GM19455 (cell line): ENCODE measurements around the gene DOK5.

Experiments
- ATAC-seq: cut with Tn5 transposase; IDR thresholded peaks from one replicate; pipeline ENCODE4 v1.9.1; 2021; ENCODE audit not compliant: unreplicated experiment

The DOK5 gene

DNA sequence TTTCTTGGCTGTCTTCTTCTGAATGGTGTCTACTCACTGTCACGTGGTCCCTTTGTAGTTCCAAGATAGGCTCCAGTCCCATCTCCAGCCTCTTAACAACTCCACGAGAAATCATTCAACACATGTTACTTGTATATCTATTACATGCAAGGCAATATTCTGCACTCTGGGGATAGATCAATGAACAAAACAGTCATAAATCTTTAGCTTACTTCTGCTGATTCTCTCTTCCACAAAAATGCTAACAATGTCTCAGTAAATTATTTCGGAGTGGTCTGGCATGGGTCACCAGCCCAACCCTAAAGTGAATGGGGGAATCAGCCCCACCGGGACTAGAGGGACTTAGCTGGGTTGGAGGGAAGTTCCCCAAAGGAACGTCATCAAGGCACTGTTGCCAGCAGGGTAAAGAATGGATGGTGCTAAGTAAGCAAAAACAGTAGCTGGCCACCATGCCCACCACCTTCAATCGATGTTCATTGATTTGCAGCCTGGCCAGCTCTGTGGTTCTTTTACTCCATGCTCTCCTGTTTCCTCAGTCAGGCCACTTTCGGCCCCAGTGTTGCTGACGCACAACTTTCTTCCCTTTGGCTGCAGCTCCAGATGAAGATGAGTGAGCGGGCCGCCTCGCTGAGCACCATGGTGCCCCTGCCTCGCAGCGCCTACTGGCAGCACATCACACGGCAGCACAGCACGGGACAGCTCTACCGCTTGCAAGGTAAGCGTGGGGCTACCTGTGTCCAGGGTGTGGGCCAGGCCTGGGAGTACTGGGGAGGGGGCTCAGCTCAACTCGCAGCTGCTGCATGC lies 167.7 kb downstream of the DOK5 start:
- ATAC-seq = no peak

DNA sequence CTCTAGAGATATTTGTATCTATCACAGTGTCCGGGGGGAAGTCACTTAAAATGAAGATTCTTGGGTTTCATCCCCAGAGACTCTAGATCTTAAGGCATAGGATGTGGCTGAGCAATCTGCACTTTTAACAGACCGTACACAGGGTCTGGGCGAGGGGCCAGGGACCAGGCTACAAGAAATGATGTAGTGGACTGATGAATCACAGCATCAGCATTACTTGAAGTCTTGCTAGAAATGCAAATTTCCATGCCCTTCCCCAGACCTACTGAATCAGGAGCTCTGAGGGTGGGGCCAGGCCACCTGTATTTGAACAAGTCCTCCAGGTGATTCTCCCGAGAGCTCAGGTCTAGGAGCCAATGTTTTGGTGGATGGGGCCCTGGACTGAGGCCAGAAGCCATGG lies 168.4 kb downstream of the DOK5 start:
- no peak for ATAC-seq

DNA sequence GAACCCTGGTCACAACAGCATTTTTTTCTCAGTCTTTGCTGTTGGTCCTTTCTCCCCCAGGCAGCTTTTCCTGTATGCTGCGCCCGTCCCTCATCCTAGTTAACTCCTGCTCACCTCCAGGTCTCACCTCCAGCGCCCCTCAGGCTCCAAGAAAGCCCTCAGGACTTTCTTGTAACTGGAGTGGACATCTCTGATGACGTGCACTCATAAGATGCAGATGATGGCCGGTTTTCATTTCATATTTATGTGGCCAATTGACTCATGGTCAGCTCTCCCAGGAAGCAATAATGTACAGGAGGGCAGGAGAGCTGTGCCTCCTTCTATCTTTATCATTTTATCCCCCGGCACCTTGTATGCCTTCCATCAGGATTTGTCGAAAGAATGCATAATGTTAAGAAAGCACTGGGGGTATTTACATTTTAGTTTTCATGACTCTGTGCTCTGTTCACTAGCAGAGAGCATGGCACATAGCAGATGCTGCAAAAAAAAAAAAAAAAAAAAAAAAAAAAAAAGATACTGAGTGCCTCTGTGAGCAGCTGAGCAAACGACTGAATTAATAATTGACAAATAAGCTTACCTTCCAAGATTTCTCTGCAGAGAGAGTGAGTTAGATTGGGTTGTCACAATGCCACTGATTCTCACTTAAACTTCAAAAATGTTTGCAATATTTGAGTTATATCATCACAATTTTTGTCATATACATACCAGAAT lies 170.2 kb downstream of the DOK5 start:
- ATAC-seq = no peak

DNA sequence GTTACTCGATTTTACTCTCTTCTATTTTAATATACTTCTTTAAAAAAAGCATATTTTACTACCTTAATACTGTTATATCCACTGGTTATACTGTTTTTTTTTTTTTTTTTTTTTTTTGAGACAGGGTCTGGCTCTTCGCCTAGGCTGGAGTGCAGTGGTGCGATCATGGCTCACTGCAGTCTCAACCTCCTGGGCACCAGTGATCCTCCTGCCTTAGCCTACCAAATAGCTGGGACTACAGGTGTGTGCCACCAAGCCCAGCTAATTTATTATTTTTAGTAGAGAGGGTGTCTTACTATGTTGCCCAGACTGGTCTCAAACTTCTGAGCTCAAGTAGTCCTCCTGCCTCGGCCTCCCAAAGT lies 170.7 kb downstream of the DOK5 start:
- no peak for ATAC-seq

DNA sequence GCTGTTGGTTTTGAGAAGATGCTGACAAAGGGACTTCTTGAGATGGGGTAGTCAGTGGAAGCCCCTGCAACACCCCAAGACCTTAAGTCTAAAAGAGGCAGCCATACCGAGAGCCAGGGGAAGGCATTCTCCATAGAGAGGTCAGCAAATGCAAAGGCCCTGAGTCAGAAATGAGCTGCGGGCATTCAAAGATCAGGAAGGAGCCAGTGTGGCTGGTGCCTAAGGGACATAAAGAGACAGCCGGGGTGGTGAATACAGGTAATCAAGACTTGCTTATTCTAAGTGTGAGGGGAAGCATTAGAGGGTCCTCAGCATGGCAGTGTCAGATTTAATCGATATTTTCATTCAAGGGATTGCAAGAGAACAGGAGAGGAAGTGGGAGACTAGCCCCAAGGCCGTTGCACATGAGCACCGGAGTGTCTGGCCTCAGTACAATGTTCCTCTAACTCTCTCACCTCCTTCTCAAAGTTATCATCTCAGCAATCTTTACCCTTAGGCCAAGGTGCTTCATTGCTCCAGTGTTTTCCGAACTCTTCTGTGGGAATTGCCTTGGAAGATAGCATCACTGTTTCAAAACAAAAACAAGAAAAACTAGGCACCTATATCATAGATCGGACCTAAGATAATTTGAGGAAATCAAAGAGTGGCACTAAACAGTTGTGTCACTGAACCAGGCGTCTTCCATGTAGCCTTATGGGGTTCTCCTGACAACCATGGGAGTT lies 173.2 kb downstream of the DOK5 start:
- no peak for ATAC-seq

DNA sequence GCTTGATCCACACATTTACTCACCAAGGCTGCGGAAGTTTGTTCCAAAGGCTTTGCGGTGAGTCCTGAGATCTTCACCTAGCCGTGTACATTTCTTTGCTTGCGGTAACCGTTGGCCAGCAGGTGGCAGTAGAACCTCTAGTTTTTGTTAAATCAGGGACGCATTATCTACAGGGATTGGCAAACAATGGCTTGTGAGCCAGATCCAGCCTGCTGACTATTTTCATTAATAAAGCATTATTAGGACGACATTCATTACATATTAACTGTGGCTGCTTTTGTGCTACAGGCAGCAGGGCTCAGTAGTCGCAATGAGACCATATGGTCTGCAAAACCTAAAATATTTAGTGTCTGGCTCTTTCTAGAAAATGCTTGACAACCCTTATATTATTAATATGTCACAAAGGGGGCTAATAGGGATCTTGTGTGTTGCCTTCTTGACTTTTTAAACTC lies 174.1 kb downstream of the DOK5 start:
- no peak for ATAC-seq

DNA sequence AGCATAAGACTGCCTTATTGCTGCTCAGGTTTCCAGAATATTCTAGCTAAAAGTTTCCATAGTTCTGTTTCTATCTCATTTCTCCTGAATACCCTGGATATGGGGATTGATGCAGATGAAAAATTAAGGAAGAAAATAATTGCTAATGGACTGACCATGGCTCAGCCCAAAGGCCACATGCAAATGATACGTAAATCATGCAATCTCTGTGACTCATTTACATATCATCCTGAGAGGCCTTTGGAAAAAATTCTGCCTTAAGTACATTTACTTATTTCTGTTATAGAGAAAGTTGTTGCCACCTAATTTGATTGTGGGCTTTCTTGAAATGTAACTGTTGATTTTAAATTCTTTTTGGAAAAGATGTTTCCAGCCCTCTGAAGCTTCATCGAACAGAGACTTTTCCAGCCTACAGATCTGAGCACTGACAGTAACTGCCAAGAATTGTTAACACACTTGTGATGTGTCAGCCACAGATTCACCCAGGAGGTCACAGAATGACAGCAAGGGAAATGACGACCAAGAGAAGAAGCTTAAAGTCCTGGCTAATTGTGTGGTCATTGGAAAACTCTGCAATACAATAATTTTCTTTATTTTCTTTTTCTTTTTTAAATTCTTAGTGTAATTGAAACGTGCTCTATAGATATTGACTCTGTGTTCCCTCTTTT lies 174.8 kb downstream of the DOK5 start:
- no peak for ATAC-seq

DNA sequence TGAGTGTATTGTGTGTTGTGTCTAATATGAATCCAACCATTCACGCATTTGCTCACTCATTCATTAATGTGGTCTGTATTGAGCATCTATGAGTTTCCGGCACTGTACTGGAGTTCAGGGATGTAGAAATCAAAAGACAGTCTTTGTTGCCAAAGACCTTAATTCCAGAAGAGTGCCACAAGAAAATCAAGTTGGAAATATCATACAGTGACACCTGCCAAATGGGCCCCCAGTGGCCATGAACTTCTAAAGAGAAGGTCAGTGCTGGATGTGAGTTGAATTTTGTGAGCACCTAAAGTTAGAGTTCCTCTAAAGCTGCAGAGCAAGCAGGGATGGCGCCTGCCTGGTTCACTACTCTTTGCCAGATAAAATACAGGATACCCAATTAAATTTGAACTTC lies 175.9 kb downstream of the DOK5 start:
- no peak for ATAC-seq

DNA sequence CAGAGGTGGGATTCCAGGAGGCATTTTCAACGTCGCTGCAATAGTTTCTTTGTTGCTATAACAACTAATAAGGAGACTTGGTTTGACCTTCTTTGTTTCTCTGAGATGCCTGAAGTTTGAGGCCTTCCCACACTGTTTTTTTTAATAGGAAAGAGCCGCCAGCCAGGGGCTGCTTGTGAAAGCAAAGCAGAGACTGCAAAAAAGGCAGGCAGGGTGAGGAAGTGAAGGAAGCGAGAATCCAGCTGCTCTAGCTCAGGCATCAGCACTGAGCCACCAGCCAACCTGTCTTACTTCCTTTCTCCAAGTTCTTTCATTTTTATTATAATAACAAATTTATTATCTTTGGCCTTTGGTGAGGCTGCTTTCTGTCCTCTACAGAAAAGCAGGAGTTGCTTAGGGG lies 179.1 kb downstream of the DOK5 start:
- no peak for ATAC-seq

DNA sequence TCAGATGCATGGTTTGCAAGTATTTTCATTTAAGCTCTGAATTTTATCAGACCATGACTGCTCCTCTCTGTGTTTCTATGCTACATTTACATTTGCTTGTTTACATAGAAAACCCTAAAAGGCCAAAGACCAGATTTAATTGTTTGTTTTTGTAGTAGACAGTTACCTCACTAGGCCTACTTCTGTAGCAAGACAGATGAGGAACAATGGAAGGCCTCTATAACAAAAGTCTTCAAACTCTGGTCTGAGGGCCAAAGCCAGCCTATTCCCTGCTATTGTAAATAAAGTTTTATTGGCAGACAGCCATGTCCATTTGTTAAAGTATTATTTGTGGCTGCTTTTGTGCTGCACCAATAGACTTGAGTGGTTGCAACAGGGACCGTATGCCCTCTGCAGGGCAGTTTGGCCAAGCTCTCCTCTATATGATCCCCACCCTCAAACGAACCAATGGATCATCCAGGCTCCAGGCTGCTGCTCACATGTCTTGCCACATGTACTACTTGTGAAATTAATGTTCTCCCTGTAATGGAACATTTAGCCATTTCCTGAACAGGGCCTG lies 182.0 kb downstream of the DOK5 start:
- ATAC-seq = no peak

DNA sequence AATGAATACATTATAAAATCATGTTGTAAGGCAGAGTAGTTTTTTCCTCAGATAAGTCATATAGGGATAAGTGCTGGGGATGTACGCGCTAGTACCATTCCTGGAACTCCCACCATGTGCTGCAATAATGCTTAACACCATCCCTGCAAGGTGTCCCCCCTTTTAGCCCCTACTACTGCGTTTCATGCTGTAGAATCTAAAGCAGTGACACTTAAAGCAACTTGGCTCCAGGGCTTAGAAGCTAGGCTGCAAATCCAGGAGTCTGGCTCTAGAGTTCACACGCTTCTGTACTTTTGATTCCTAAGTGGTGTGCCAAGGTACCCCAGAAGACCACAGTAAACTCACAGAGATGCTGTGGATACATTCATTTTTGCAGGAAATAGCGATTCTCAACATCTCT lies 183.1 kb downstream of the DOK5 start:
- ATAC-seq = no peak

DNA sequence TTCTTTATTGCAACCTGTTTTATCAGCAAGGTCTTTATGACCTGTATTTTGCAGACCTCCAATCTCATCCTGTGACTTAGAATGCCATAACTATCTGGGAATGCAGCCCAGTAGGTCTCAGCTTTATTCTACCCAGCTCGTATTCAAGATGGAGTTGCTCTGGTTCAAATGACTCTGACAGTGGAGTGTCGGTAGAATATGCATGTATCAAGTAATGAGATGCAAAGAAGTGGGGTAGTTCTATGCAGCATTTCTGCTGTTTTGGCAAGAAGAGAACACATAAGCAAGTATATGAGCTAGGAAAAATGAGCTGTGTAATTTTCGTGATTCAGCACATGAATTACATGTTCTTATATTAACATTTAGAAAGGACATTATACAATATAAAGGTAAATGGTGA lies 185.9 kb downstream of the DOK5 start:
- no peak for ATAC-seq

DNA sequence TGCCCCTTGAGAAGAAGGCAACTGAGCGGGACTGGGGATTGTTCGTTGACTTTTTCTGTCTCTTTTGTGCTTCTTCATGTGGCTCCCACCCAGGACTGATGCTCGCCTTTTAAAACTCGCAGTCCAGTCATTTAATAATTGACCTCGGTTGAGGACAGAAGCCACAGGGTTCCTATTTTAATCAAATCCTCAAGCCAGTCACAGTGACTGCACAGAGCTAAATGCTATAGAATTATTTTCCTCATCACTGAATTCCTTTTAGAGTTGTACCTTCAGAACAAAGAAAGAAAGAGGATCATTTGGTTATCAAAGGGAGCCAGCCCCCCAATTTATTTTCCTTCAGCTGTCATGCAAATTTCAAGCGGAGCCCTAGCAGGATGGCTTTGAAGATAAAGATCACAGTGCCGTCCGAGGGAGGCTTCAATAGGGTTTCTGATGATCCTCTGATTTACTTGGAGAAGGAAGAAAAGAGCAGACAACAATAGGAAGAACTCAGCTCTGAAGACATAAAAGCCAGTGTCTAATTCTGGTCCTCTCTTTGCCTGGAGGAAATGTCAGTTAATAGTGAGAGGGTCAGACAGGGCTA lies 186.6 kb downstream of the DOK5 start:
- ATAC-seq = no peak

DNA sequence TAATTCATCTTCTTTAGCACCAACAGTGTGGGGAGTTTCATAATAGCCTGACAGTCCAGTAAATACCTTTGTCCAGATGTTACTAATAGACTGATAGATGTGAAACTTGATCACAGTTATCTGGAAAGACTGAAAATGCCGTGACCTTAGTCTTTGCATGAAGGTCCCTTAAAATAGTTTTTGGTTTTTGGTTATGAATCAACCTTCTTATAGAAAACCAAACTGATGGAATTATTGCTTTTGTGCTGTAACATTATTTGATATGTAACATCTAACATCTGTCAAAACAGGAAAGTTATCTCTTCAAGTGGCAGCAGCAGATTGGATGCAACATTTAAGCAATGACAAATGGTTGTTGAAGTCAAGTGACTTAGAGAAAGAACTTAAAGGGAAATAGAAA lies 190.4 kb downstream of the DOK5 start:
- ATAC-seq = no peak

DNA sequence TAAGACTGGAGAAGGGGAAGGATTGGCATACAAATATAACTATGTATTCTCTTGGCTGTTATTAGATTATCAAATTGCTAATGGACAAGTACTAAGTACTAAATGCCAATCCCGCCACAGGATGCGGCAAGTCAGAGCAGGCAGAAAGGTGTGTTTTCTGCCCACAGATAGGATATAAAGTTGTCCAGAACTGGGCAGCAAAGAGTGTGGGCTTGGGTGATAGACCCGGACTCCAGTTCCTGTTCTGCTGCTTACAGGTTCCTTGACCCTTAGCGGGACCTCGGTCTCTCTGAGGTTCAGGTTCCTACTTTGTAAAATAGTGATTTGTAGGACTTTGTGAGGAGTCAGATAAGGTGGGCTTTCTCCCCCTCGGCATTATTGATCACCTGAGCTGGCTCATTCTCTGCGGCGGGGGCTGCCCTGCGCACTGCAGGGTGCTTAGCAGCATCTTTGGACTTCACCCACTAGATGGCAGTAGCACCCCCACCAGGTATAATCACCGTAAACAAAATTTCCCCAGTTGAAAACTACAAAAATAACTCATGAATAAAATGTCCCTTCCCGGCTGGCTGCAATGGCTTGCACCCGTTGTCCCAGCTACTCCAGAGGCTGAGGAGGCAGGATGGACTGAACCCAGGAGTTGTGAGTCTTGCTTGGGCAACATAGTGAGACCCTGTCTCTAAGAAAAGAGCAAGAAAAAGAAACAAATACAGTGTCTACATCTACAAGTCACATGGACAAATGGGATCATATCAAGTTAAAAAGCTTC lies 193.1 kb downstream of the DOK5 start:
- no peak for ATAC-seq

DNA sequence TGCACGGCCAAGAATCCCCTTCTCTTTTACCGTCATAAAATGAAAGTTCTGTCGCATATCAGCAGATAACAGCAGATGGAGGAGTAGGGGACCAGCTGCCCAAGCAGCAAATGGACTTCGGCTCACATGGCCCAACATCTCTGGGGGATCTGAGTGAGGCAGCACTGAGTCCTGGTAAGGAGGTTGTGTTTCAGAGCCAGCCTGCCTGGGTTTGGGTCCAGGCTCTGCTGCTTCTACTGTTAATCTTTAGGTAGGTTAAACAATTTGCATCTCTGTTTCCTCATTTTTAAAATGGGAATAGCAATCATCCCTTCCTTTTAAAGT lies 193.6 kb downstream of the DOK5 start:
- ATAC-seq = no peak

DNA sequence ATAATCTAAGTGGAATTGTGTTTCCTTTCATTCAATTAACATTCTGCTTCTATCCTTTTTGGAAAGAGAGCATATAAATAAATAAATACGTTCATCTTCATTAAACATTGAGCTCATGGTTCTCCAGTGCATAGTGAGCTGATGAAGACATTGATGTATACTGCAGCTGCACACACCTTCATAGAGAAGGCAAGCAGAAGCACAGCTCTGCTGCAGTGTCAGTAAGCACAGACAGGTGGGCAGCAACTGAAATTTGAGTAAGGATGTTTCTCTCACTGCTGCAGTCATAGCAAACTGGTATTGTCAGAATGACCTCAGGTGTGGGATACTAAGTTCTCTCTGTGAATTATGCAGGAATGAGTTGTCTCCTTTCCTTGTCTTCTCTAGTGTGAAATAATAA lies 202.9 kb downstream of the DOK5 start:
- ATAC-seq = no peak

DNA sequence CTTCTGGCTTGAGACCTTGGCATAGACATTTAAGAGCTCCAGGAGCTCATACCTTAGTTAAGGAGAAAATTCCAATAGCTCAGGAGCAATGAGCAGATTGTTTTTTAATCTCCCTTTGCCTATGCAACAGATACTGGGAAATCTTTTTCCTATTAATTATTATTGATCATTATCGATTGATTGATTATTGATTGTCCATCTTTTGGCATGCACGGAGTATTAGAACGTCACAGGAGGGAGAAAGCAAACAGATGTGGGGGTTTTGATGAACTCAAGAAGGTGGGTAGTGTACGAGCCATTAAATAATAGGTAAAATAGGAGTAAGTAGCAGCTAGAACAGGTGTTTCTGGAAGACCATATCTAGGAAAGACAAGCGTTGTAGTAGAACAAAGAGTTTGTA lies 205.0 kb downstream of the DOK5 start:
- ATAC-seq = no peak

DNA sequence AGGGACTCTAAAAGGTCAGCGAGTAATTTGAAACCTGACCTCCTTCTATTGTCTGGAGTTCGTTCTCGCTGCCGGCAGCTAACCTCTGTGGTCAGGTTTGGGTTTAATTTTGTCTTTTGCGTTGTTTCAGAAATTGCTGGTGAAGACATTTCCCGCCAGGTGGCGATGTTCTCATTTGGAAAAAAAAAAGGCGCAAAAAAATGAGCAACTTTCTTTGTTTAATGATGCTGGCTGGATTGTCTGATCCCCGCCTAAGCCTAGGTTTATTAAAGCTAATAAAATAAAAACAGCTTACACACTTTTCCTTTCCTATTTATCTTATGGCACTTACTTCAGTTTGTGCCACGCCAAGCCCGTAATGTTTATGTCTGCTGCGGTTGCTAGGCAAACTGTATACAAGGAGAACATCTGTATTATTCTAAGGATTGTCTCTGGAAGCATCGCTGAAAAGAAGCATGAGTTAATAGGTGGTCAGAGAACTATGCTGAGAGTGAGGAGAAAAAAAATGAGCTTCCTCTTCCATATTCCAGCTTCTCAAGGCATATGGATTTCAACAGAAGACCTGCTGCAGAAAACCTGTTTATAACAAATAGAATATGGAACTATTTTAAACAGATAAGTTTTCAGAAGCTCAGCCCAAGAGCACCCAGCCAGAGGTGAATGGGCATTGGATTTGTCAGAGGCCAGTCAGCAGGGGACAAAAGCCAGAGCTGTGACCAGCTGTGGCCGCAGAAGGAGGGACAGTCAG lies 205.7 kb downstream of the DOK5 start:
- no peak for ATAC-seq

DNA sequence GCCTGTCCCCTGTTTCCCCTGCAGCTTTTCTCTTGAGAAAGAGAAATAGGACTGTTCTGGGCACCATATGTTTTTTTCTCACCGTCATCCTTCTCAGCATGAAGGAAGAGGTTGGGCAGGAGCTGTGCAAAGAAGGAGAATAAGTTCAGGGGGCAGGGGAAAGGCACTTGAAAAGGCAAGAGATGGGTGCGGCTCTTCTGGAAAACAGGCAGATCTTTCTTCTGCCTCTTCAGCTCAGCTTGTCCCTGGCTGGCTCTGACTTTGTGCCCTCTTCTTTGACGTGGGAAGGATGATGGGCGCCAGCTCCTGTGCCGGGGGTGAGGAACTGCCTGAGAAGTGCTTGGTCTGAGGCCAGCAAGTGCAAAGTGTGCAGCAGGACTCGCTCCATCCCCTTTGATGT lies 206.5 kb downstream of the DOK5 start:
- no peak for ATAC-seq
